ENCODE measurements around the gene FRAS1.
"Not testable (repeated sequence)": the region's sequence is repeated elsewhere in the genome, so short reads cannot be mapped to it uniquely, and the experiment has no call there.

The FRAS1 gene

GRCh38 chr4:78512357-78512920, 455.3 kb downstream of the FRAS1 start:
- no peak for DNase-seq (ENCODE audit: low spot score)

- DNase-seq (ENCODE audit: low spot score) = no peak
These were observed 456.4 kb downstream of the FRAS1 start for GRCh38 chr4:78513411-78513975.

GRCh38 chr4:78517050-78517652, 460.0 kb downstream of the FRAS1 start:
- peak; percentile 50 for DNase-seq (ENCODE audit: low spot score)

GRCh38 chr4:78518561-78518960, 461.4 kb downstream of the FRAS1 start:
- DNase-seq (ENCODE audit: low spot score) = no peak

- no peak for DNase-seq (ENCODE audit: low spot score)
These were observed 462.8 kb downstream of the FRAS1 start for GRCh38 chr4:78519962-78520361.

GRCh38 chr4:78520808-78521226, 463.7 kb downstream of the FRAS1 start:
- DNase-seq (ENCODE audit: low spot score) = no peak

GRCh38 chr4:78524009-78524408, 466.9 kb downstream of the FRAS1 start:
- DNase-seq (ENCODE audit: low spot score) = no peak

GRCh38 chr4:78525559-78525958, 468.4 kb downstream of the FRAS1 start:
- DNase-seq (ENCODE audit: low spot score) = peak; percentile 24

GRCh38 chr4:78527103-78527502, 470.0 kb downstream of the FRAS1 start:
- DNase-seq (ENCODE audit: low spot score) = no peak

GRCh38 chr4:78527555-78527954, 470.4 kb downstream of the FRAS1 start:
- no peak for DNase-seq (ENCODE audit: low spot score)

- DNase-seq (ENCODE audit: low spot score) = peak; percentile 35
These were observed 471.2 kb downstream of the FRAS1 start for GRCh38 chr4:78528327-78528726.

GRCh38 chr4:78529569-78530209, 472.6 kb downstream of the FRAS1 start:
- DNase-seq (ENCODE audit: low spot score) = peak; percentile 46

- peak; percentile 22 for DNase-seq (ENCODE audit: low spot score)
These were observed 474.9 kb downstream of the FRAS1 start for GRCh38 chr4:78532046-78532445.

GRCh38 chr4:78533854-78534253, 476.7 kb downstream of the FRAS1 start:
- DNase-seq (ENCODE audit: low spot score) = no peak

GRCh38 chr4:78534286-78534955, 477.3 kb downstream of the FRAS1 start:
- peak; percentile 80 for DNase-seq (ENCODE audit: low spot score)

- DNase-seq (ENCODE audit: low spot score) = peak; percentile 39
These were observed 485.2 kb downstream of the FRAS1 start for GRCh38 chr4:78542373-78542772.

GRCh38 chr4:78543424-78544125, 486.5 kb downstream of the FRAS1 start:
- no peak for DNase-seq (ENCODE audit: low spot score)

- no peak for DNase-seq (ENCODE audit: low spot score)
These were observed 487.6 kb downstream of the FRAS1 start for GRCh38 chr4:78544678-78545077.

GRCh38 chr4:78545275-78546246, 488.4 kb downstream of the FRAS1 start:
- DNase-seq (ENCODE audit: low spot score) = no peak

GRCh38 chr4:78547899-78548298, 490.8 kb downstream of the FRAS1 start:
- DNase-seq (ENCODE audit: low spot score) = not testable (repeated sequence)

GRCh38 chr4:78548889-78549288, 491.8 kb downstream of the FRAS1 start:
- DNase-seq (ENCODE audit: low spot score) = not testable (repeated sequence)

Measured in kidney tubule cell (primary cell).